ENCODE measurements around the gene UNC13B. TPM values are rescaled to one million over a fixed set of nuclear protein-coding genes. Genes with fewer than 3 reads are reported as not detected.

UNC13B gene
- total and polyA plus RNA-seq, 2 experiments from 2014 or later: 7.1 to 24.3 TPM

DNA sequence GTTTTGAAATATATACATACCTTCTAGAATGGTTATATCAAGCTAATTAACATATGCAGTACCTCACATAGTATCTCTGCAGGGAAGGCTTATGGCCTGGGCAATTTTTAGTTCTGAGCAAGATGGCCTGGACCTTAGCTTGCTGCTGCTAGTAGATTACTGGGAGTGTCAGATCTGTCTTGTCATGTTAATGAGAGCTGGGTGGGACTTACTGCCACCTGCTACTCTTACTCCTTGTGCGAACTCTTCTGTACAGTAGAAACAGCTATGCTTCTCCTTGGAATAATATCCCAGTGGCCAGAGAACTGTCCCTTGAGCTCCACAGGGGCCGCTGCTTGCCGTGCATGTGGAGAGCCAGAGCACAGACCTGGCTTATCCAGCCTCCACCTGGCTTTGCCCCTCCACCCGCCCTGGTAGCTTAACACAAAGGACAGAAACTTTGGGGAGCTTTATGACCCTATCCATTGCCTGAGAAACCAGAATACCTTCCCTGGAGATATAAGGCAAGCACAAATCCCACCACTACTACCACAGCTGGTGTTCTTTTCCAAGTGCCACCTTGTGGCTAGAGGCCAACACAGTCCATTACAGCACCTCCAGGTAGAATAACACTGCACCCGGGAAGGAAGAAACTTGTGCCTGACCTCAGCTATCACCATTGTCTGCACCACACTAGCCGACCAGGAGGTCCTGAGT lies 253.7 kb downstream of the UNC13B start:
- 73% methylated on average over 6 of the region's 6 CpGs for WGBS (ENCODE audit: low lambda C conversion rate, missing lambda C conversion rate)
- no peaks in the 10 kb centered on the region for H4K20me1 ChIP-seq (ENCODE audit: insufficient read depth, poor library complexity, severe bottlenecking)

DNA sequence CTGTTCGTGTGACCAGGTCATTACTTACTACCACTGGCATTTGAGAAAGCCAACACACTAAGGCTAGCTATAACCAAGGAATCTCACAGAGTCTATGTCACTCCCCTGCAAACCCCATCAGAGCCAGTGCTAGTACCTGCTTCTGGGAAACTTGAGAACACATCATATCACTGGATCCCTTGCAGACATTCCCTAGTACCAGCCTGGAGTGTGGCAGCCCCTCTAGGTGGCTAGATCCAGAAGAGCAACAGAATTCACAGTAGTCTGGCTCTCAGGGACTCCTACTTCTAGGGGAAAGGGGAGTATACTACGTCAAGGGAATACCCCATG lies 254.3 kb downstream of the UNC13B start:
- Histone ChIP-seq H3K36me3 (replicated peaks; ENCODE audit: insufficient read depth, low read depth) (no peaks in the 10 kb centered on the region), H2AFZ (no peak overlapping the region), H3K79me2 (no peaks in the 10 kb centered on the region), H3K27me3 (no peaks in the 10 kb centered on the region), H3K4me1 (ENCODE audit: insufficient read depth) (no peaks in the 10 kb centered on the region), H3K4me3 (no peak overlapping the region), H3K4me2 (no peak overlapping the region), H3K27ac (no peak overlapping the region), H3K9me3 (ENCODE audit: low read depth) (no peaks in the 10 kb centered on the region), H4K20me1 (ENCODE audit: insufficient read depth, poor library complexity, severe bottlenecking) (no peaks in the 10 kb centered on the region), H3K9me2 (replicated peaks; ENCODE audit: insufficient read depth) (no peaks in the 10 kb centered on the region)
- TF ChIP-seq, protein P1, sequence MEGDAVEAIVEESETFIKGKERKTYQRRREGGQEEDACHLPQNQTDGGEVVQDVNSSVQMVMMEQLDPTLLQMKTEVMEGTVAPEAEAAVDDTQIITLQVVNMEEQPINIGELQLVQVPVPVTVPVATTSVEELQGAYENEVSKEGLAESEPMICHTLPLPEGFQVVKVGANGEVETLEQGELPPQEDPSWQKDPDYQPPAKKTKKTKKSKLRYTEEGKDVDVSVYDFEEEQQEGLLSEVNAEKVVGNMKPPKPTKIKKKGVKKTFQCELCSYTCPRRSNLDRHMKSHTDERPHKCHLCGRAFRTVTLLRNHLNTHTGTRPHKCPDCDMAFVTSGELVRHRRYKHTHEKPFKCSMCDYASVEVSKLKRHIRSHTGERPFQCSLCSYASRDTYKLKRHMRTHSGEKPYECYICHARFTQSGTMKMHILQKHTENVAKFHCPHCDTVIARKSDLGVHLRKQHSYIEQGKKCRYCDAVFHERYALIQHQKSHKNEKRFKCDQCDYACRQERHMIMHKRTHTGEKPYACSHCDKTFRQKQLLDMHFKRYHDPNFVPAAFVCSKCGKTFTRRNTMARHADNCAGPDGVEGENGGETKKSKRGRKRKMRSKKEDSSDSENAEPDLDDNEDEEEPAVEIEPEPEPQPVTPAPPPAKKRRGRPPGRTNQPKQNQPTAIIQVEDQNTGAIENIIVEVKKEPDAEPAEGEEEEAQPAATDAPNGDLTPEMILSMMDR (IDR thresholded peaks at IDR 0.05; ENCODE audit: poor library complexity): no peak
- TF ChIP-seq EZH2 (IDR thresholded peaks at IDR 0.05; ENCODE audit: borderline replicate concordance) (no peak), EZH2phosphoT487 (IDR thresholded peaks at IDR 0.05; ENCODE audit: low read depth, severe bottlenecking, unreplicated experiment) (no peak)
- 64% methylated on average over 2 of the region's 2 CpGs for WGBS (ENCODE audit: low lambda C conversion rate, missing lambda C conversion rate)
- DNase-seq (ENCODE audit: low spot score): no peak

More for the DNA sequence above, 253.7 kb downstream of the UNC13B start:
- Histone ChIP-seq H3K9me2 (replicated peaks; ENCODE audit: insufficient read depth) (no peaks in the 10 kb centered on the region), H3K4me1 (ENCODE audit: insufficient read depth) (no peaks in the 10 kb centered on the region), H3K9me3 (ENCODE audit: low read depth) (no peaks in the 10 kb centered on the region), H3K79me2 (no peaks in the 10 kb centered on the region), H3K36me3 (replicated peaks; ENCODE audit: insufficient read depth, low read depth) (no peaks in the 10 kb centered on the region), H2AFZ (no peak overlapping the region), H3K4me3 (no peak overlapping the region), H3K27me3 (no peaks in the 10 kb centered on the region), H3K4me2 (no peak overlapping the region), H3K27ac (no peak overlapping the region)
- no peak for DNase-seq (ENCODE audit: low spot score)
- TF ChIP-seq, protein P1 (IDR thresholded peaks at IDR 0.05; ENCODE audit: poor library complexity): no peak
- TF ChIP-seq EZH2 (IDR thresholded peaks at IDR 0.05; ENCODE audit: borderline replicate concordance): no peak
- no peak for TF ChIP-seq EZH2phosphoT487 (IDR thresholded peaks at IDR 0.05; ENCODE audit: low read depth, severe bottlenecking, unreplicated experiment)

DNA sequence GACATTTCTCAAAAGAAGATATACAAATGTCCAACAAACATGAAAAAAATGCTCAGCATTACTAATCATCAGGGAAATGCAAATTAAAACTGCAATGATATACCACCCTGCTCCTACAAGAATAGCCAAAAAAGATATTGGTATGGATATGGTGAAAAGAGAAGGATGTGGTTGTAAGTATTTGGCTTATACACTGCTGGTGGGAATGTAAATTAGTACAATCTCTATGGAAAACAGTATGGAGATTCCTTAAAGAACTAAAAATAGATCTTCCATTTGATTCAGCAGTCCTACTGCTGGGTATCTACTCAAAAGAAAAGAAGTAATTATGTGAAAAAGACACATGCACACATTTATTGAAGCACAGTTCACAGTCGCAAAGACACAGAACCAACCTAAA lies 260.5 kb downstream of the UNC13B start:
- Histone ChIP-seq H3K9me3 (ENCODE audit: low read depth) (no peaks in the 10 kb centered on the region), H4K20me1 (ENCODE audit: insufficient read depth, poor library complexity, severe bottlenecking) (no peaks in the 10 kb centered on the region), H3K4me2 (no peak overlapping the region), H3K27me3 (no peaks in the 10 kb centered on the region), H3K9me2 (replicated peaks; ENCODE audit: insufficient read depth) (no peaks in the 10 kb centered on the region), H3K4me3 (no peak overlapping the region), H2AFZ (no peak overlapping the region), H3K79me2 (no peaks in the 10 kb centered on the region), H3K27ac (no peak overlapping the region), H3K4me1 (ENCODE audit: insufficient read depth) (peaks cover 4% of the 10 kb centered on the region), H3K36me3 (replicated peaks; ENCODE audit: insufficient read depth, low read depth) (no peaks in the 10 kb centered on the region)
- no peak for DNase-seq (ENCODE audit: low spot score)
- TF ChIP-seq, protein P1 (IDR thresholded peaks at IDR 0.05; ENCODE audit: poor library complexity): no peak
- TF ChIP-seq EZH2phosphoT487 (IDR thresholded peaks at IDR 0.05; ENCODE audit: low read depth, severe bottlenecking, unreplicated experiment) (no peak), EZH2 (IDR thresholded peaks at IDR 0.05; ENCODE audit: borderline replicate concordance) (no peak)
- 91% methylated on average over 1 of the region's 1 CpG for WGBS (ENCODE audit: low lambda C conversion rate, missing lambda C conversion rate)
